SK-N-SH treated with all-trans-retinoic acid at 6 μM for 48 hours (cell line): Measurements from ENCODE around the gene MAPKBP1.

Experiments
- ATAC-seq: fragments of 200-7000 bp; cut with Tn5 transposase; 3 replicates; pipeline ENCODE4 v1.9.1; 2020; ENCODE audit warnings: mild to moderate bottlenecking, moderate library complexity
- ARNTL ChIP-seq: fragments of 450-650 bp; formaldehyde crosslinking; IDR thresholded peaks from 2 replicates; pipeline ENCODE4 v1.5.0; 2020; ENCODE audit warnings: low read depth, mild to moderate bottlenecking, moderate library complexity, borderline replicate concordance
- BACH2 ChIP-seq: fragments of 250-450 bp; sonication (Bioruptor Pico); IDR thresholded peaks from 2 replicates; pipeline ENCODE4 v1.9.0; 2021; ENCODE audit warnings: mild to moderate bottlenecking, borderline replicate concordance
- CSDC2 ChIP-seq: fragments of 250-450 bp; sonication (Bioruptor Pico); IDR thresholded peaks from 2 replicates; pipeline ENCODE4 v1.5.0; 2020; ENCODE audit warnings: mild to moderate bottlenecking, moderate library complexity
- CSRNP3 ChIP-seq: fragments of 250-450 bp; sonication (Bioruptor Pico); IDR thresholded peaks from 2 replicates; pipeline ENCODE4 v1.5.1; 2021; ENCODE audit warnings: mild to moderate bottlenecking, moderate library complexity
- ESRRG ChIP-seq: fragments of 250-450 bp; sonication (Bioruptor Pico); IDR thresholded peaks from 2 replicates; pipeline ENCODE4 v1.6.1; 2021; ENCODE audit warnings: mild to moderate bottlenecking
- GLIS3 ChIP-seq: fragments of 250-450 bp; sonication (Bioruptor Pico); IDR thresholded peaks from 2 replicates; pipeline ENCODE4 v1.5.0; 2020; ENCODE audit warnings: mild to moderate bottlenecking, moderate library complexity
- ISL1 ChIP-seq: fragments of 250-450 bp; sonication (Bioruptor Pico); IDR thresholded peaks from 2 replicates; pipeline ENCODE4 v2.1.2; 2022; ENCODE audit warnings: mild to moderate bottlenecking, moderate library complexity
- OSR1 ChIP-seq: fragments of 250-450 bp; sonication (Bioruptor Pico); IDR thresholded peaks from 2 replicates; pipeline ENCODE4 v1.8.0; 2022; ENCODE audit warnings: moderate library complexity, mild to moderate bottlenecking, inconsistent platforms
- PATZ1 ChIP-seq: fragments of 250-450 bp; sonication (Bioruptor Pico); IDR thresholded peaks from 2 replicates; pipeline ENCODE4 v1.8.0; 2020; ENCODE audit warnings: mild to moderate bottlenecking, moderate library complexity, borderline replicate concordance
- POU6F1 ChIP-seq: fragments of 250-450 bp; sonication (Bioruptor Pico); IDR thresholded peaks from 2 replicates; pipeline ENCODE4 v1.8.0; 2021; ENCODE audit warnings: low read depth, mild to moderate bottlenecking, moderate library complexity, borderline replicate concordance
- PPARA ChIP-seq: fragments of 250-450 bp; sonication (Bioruptor Pico); IDR thresholded peaks from 2 replicates; pipeline ENCODE4 v1.5.0; 2020; ENCODE audit warnings: mild to moderate bottlenecking, borderline replicate concordance
- RARB ChIP-seq: fragments of 250-450 bp; sonication (Bioruptor Pico); IDR thresholded peaks from 2 replicates; pipeline ENCODE4 v1.8.0; 2021; ENCODE audit warnings: mild to moderate bottlenecking, moderate library complexity
- SNAI2 ChIP-seq: fragments of 250-450 bp; sonication (Bioruptor Pico); IDR thresholded peaks from 2 replicates; pipeline ENCODE4 v1.5.0; 2020; ENCODE audit warnings: mild to moderate bottlenecking, moderate library complexity
- TCF4 ChIP-seq: fragments of 250-450 bp; sonication (Bioruptor Pico); IDR thresholded peaks from 2 replicates; pipeline ENCODE4 v1.8.0; 2021; ENCODE audit warnings: mild to moderate bottlenecking, moderate library complexity, borderline replicate concordance
- TSHZ2 ChIP-seq: fragments of 250-450 bp; sonication (Bioruptor Pico); IDR thresholded peaks from 2 replicates; pipeline ENCODE4 v1.5.0; 2020; ENCODE audit warnings: mild to moderate bottlenecking, moderate library complexity
- ZC3H10 ChIP-seq: fragments of 250-450 bp; sonication (Bioruptor Pico); IDR thresholded peaks from 2 replicates; pipeline ENCODE4 v1.5.1; 2021; ENCODE audit warnings: mild to moderate bottlenecking, moderate library complexity
- ZFP3 ChIP-seq: fragments of 250-450 bp; sonication (Bioruptor Pico); IDR thresholded peaks from 2 replicates; pipeline ENCODE4 v1.5.0; 2020; ENCODE audit warnings: mild to moderate bottlenecking, moderate library complexity
- ZNF70 ChIP-seq: fragments of 450-650 bp; formaldehyde crosslinking; IDR thresholded peaks from 2 replicates; pipeline ENCODE4 v1.5.0; 2020; ENCODE audit warnings: mild to moderate bottlenecking, moderate library complexity
- ZNF8 ChIP-seq: fragments of 450-650 bp; formaldehyde crosslinking; IDR thresholded peaks from 2 replicates; pipeline ENCODE4 v1.5.0; 2020; ENCODE audit warnings: mild to moderate bottlenecking, moderate library complexity

The MAPKBP1 gene

GRCh38 chr15:41827880-41828806, 53.9 kb downstream of the MAPKBP1 start, which contains the start of gene JMJD7:
JMJD7 (plus strand) TSS chr15:41828092; CDS start chr15:41828125, 33 bp downstream.
- no peak for TF ChIP-seq TSHZ2 (CRISPR knock-in tag)
- no peak for TF ChIP-seq ZC3H10 (CRISPR knock-in tag)
- no peak for TF ChIP-seq CSDC2 (CRISPR knock-in tag)
- TF ChIP-seq ESRRG (CRISPR knock-in tag) = 0 out of 2 replicates have a peak, but pooled peaks have one; percentile 29
- no peak for TF ChIP-seq PPARA (CRISPR knock-in tag)
- no peak for TF ChIP-seq ARNTL (CRISPR knock-in tag)
- TF ChIP-seq BACH2 (CRISPR knock-in tag) = no peak
- peak; percentile 13; the same call in 1 of the 2 replicates for TF ChIP-seq GLIS3 (CRISPR knock-in tag)
- TF ChIP-seq ZNF8 (CRISPR knock-in tag) = 0 out of 2 replicates have a peak, but pooled peaks have one; percentile 55
- peak; percentile 86 for ATAC-seq

GRCh38 chr15:41828807-41829141, 54.5 kb downstream of the MAPKBP1 start:
- peak; percentile 8 for ATAC-seq

More at GRCh38 chr15:41828807-41829141, 54.5 kb downstream of the MAPKBP1 start:
- TF ChIP-seq RARB (CRISPR knock-in tag) = no peak
- no peak for TF ChIP-seq TSHZ2 (CRISPR knock-in tag)
- no peak for TF ChIP-seq ISL1 (CRISPR knock-in tag)
- no peak for TF ChIP-seq PATZ1
- no peak for TF ChIP-seq ZC3H10 (CRISPR knock-in tag)
- no peak for TF ChIP-seq CSRNP3
- TF ChIP-seq ZNF70 (CRISPR knock-in tag) = no peak
- no peak for TF ChIP-seq POU6F1 (CRISPR knock-in tag)
- no peak for TF ChIP-seq TCF4 (CRISPR knock-in tag)
- no peak for TF ChIP-seq CSDC2 (CRISPR knock-in tag)
- no peak for TF ChIP-seq SNAI2
- TF ChIP-seq ESRRG (CRISPR knock-in tag) = no peak
- TF ChIP-seq BACH2 (CRISPR knock-in tag) = no peak
- no peak for TF ChIP-seq ZFP3 (CRISPR knock-in tag)
- no peak for TF ChIP-seq OSR1 (CRISPR knock-in tag)
